DND-41 (cell line): ENCODE results near the gene ADD1.

Source experiments
- ATAC-seq: fragments of 200-7000 bp; cut with Tn5 transposase; 3 replicates; pipeline ENCODE4 v1.9.1; 2021; ENCODE audit warnings: low read depth; ENCODE audit not compliant: insufficient read depth
- DNase-seq: peaks from one replicate; pipeline ENCODE4 v3.0.0-alpha.2; 2020
- H2AFZ ChIP-seq: 2 replicates; pipeline ENCODE4 v1.6.0; 2012; ENCODE audit warnings: low read depth, low read length
- H3K27ac ChIP-seq: 2 replicates; pipeline ENCODE4 v1.5.1; 2012; ENCODE audit warnings: low read length, inconsistent platforms
- H3K27me3 ChIP-seq: fragments of 200-600 bp; sonication (generic); 2 replicates; pipeline ENCODE4 v1.6.0; 2012; ENCODE audit warnings: low read length, mild to moderate bottlenecking, inconsistent platforms; ENCODE audit not compliant: insufficient read depth, poor library complexity
- H3K36me3 ChIP-seq: 2 replicates; pipeline ENCODE4 v1.5.1; 2012; ENCODE audit warnings: low read length, inconsistent platforms; ENCODE audit not compliant: insufficient read depth
- H3K4me1 ChIP-seq: 2 replicates; pipeline ENCODE4 v1.5.1; 2012; ENCODE audit warnings: mild to moderate bottlenecking, low read length; ENCODE audit not compliant: insufficient read depth
- H3K4me2 ChIP-seq: 2 replicates; pipeline ENCODE4 v1.6.0; 2012; ENCODE audit warnings: mild to moderate bottlenecking, moderate library complexity, low read length, inconsistent platforms; ENCODE audit not compliant: insufficient read depth
- H3K4me3 ChIP-seq, 2 experiments: fragments of 200-600 bp in 1 of 2; shearing (Covaris generic) in 1 of 2; 2 replicates each; pipeline ENCODE4 v1.5.1; 2012 to 2016; ENCODE audit warnings: inconsistent platforms in 2 of 2, low read length in 2 of 2, mild to moderate bottlenecking in 2 of 2, low read depth in 1 of 2, moderate library complexity in 1 of 2
- H3K79me2 ChIP-seq: 2 replicates; pipeline ENCODE4 v1.6.0; 2012; ENCODE audit warnings: low read length, inconsistent platforms; ENCODE audit not compliant: insufficient read depth
- H3K9ac ChIP-seq: 2 replicates; pipeline ENCODE4 v1.6.0; 2012; ENCODE audit warnings: low read depth, mild to moderate bottlenecking, inconsistent platforms, low read length, moderate library complexity
- H3K9me3 ChIP-seq: 2 replicates; pipeline ENCODE4 v1.5.1; 2012; ENCODE audit warnings: low read length, moderate library complexity, mild to moderate bottlenecking, inconsistent platforms; ENCODE audit not compliant: insufficient read depth, severe bottlenecking
- H4K20me1 ChIP-seq: 2 replicates; pipeline ENCODE4 v1.6.0; 2012; ENCODE audit warnings: low read length; ENCODE audit not compliant: insufficient read depth
- CTCF ChIP-seq: IDR thresholded peaks from 2 replicates; pipeline ENCODE4 v1.5.1; 2012; ENCODE audit warnings: borderline replicate concordance, low read length, moderate library complexity, mild to moderate bottlenecking; ENCODE audit not compliant: poor library complexity, severe bottlenecking; ENCODE audit errors: extremely low read depth
- EZH2 ChIP-seq: IDR thresholded peaks from 3 replicates; pipeline ENCODE4 v1.6.1; 2012; ENCODE audit warnings: borderline replicate concordance, low read depth, mild to moderate bottlenecking, moderate library complexity, low read length, inconsistent platforms; ENCODE audit not compliant: severe bottlenecking

ADD1 gene

GRCh38 chr4:2831611-2832308 is 11.9 kb upstream of the ADD1 start:
- no peak for TF ChIP-seq CTCF
- no peaks in the 10 kb centered on the region for H3K9me3 ChIP-seq
- no peaks in the 10 kb centered on the region for H3K27me3 ChIP-seq
- H3K9ac ChIP-seq: no peak overlapping the region
- H3K36me3 ChIP-seq: no peaks in the 10 kb centered on the region
- no peak overlapping the region for H2AFZ ChIP-seq
- no peak overlapping the region for H3K27ac ChIP-seq
- no peak for DNase-seq
- H4K20me1 ChIP-seq: no peaks in the 10 kb centered on the region
- H3K4me3 ChIP-seq: no peak overlapping the region
- no peak overlapping the region for H3K4me2 ChIP-seq
- no peaks in the 10 kb centered on the region for H3K79me2 ChIP-seq
- ATAC-seq: no peak
- H3K4me1 ChIP-seq: 0 out of 2 replicates have a peak, but pooled peaks cover under 1% of the 10 kb centered on the region

- no peak overlapping the region for H3K4me2 ChIP-seq
- H3K4me1 ChIP-seq: peaks cover 7% of the 10 kb centered on the region
- TF ChIP-seq EZH2 (no peak), CTCF (no peak)
- no peak for ATAC-seq
- no peak overlapping the region for H3K27ac ChIP-seq
- DNase-seq: no peak
- no peak overlapping the region for H3K9ac ChIP-seq
- H3K79me2 ChIP-seq: 0 out of 2 replicates have a peak, but pooled peaks cover 2% of the 10 kb centered on the region
- H3K9me3 ChIP-seq: no peaks in the 10 kb centered on the region
- no peak overlapping the region for H3K4me3 ChIP-seq
- H3K27me3 ChIP-seq: no peaks in the 10 kb centered on the region
- no peaks in the 10 kb centered on the region for H3K36me3 ChIP-seq
- H4K20me1 ChIP-seq: no peaks in the 10 kb centered on the region
- H2AFZ ChIP-seq: no peak overlapping the region
Measured at GRCh38 chr4:2832309-2832980, 11.2 kb upstream of the ADD1 start.

- no peak for DNase-seq
- no peak overlapping the region for H3K9ac ChIP-seq
- no peak overlapping the region for H2AFZ ChIP-seq
- no peaks in the 10 kb centered on the region for H3K27me3 ChIP-seq
- no peaks in the 10 kb centered on the region for H3K36me3 ChIP-seq
- ATAC-seq: no peak
- TF ChIP-seq CTCF (no peak), EZH2 (no peak)
- no peak overlapping the region for H3K27ac ChIP-seq
- H3K4me2 ChIP-seq: no peak overlapping the region
- H3K4me3 ChIP-seq: no peak overlapping the region
- H3K79me2 ChIP-seq: 0 out of 2 replicates have a peak, but pooled peaks cover 7% of the 10 kb centered on the region
- H4K20me1 ChIP-seq: no peaks in the 10 kb centered on the region
- H3K9me3 ChIP-seq: no peaks in the 10 kb centered on the region
- peaks cover 13% of the 10 kb centered on the region for H3K4me1 ChIP-seq
Measured at GRCh38 chr4:2832981-2833670, 10.5 kb upstream of the ADD1 start.
